HEK293 (cell line): ENCODE results near the gene TEAD3.
"Not testable (repeated sequence)": the region's sequence is repeated elsewhere in the genome, so short reads cannot be mapped to it uniquely, and the experiment has no call there.

Experiments used
- CTCF ChIA-PET: fragments of 350-600 bp; formaldehyde crosslinking; extraction: SDS; loops from one replicate; lab custom pipeline; 2021; ENCODE audit warnings: antibody characterized with exemption; lab: Yijun Ruan, JAX
- POLR2A ChIA-PET: fragments of 300-600 bp; formaldehyde crosslinking; extraction: SDS; loops from one replicate; lab custom pipeline; 2020; ENCODE audit warnings: antibody characterized with exemption, inconsistent platforms; lab: Yijun Ruan, JAX
- H3K27ac ChIP-seq: fragments of 200-500 bp; sonication (Bioruptor generic); 2 replicates; pipeline ENCODE4 v1.5.1; 2014; ENCODE audit warnings: low read depth, low read length, control low read depth, inconsistent platforms; ENCODE audit errors: extremely low read depth
- H3K36me3 ChIP-seq, 2 experiments: fragments of 200-500 bp in 1 of 2; sonication (Bioruptor generic) in 1 of 2; 1 replicate in 1 of 2; 2 replicates in 1 of 2; pipeline ENCODE4 v1.5.1; 2014 to 2017; ENCODE audit warnings: inconsistent platforms in 2 of 2, low read length in 2 of 2; ENCODE audit not compliant: control insufficient read depth in 2 of 2, insufficient read depth in 1 of 2
- H3K4me1 ChIP-seq: fragments of 200-500 bp; sonication (Bioruptor generic); 2 replicates; pipeline ENCODE4 v1.5.1; 2014; ENCODE audit warnings: mild to moderate bottlenecking, low read length, inconsistent platforms; ENCODE audit not compliant: control insufficient read depth, insufficient read depth
- H3K4me3 ChIP-seq: 2 replicates; pipeline ENCODE4 v1.5.1; 2011; ENCODE audit warnings: low read depth, mild to moderate bottlenecking, control low read depth, low read length, moderate library complexity
- H3K9me3 ChIP-seq: fragments of 200-500 bp; sonication (Bioruptor generic); 2 replicates; pipeline ENCODE4 v1.5.1; 2014; ENCODE audit warnings: low read depth, low read length, inconsistent platforms; ENCODE audit not compliant: control insufficient read depth, insufficient read depth
- BCL11A ChIP-seq: fragments of 450-650 bp; formaldehyde crosslinking; IDR thresholded peaks from 2 replicates; pipeline ENCODE4 v1.5.1; 2016; ENCODE audit warnings: low read depth, missing biosample characterization, missing genetic modification characterization
- FEZF1 ChIP-seq: fragments of 450-650 bp; formaldehyde crosslinking; IDR thresholded peaks from 2 replicates; pipeline ENCODE4 v1.5.1; 2016; ENCODE audit warnings: missing biosample characterization, missing genetic modification characterization
- GLI2 ChIP-seq: fragments of 450-650 bp; formaldehyde crosslinking; IDR thresholded peaks from 2 replicates; pipeline ENCODE4; 2017; ENCODE audit warnings: missing biosample characterization, missing genetic modification characterization, low read depth, borderline replicate concordance
- IKZF3 ChIP-seq: fragments of 450-650 bp; IDR thresholded peaks from 2 replicates; pipeline ENCODE4 v1.5.0; 2018; ENCODE audit warnings: missing biosample characterization, mild to moderate bottlenecking, missing genetic modification characterization, moderate library complexity
- KLF8 ChIP-seq: fragments of 450-650 bp; formaldehyde crosslinking; IDR thresholded peaks from 2 replicates; pipeline ENCODE4 v1.5.1; 2016; ENCODE audit warnings: missing biosample characterization, missing genetic modification characterization
- MEIS1 ChIP-seq: sonication (generic); formaldehyde crosslinking; IDR thresholded peaks from 2 replicates; pipeline ENCODE4 v1.8.1; 2022; ENCODE audit warnings: missing genetic modification reagents, mild to moderate bottlenecking, borderline replicate concordance
- PRDM1 ChIP-seq: fragments of 450-650 bp; formaldehyde crosslinking; IDR thresholded peaks from 2 replicates; pipeline ENCODE4; 2016; ENCODE audit warnings: missing biosample characterization, missing genetic modification characterization
- SCRT1 ChIP-seq: fragments of 450-650 bp; formaldehyde crosslinking; IDR thresholded peaks from 2 replicates; pipeline ENCODE4 v1.5.1; 2016; ENCODE audit warnings: missing biosample characterization, missing genetic modification characterization, borderline replicate concordance
- SETDB1 ChIP-seq: IDR thresholded peaks from one replicate; pipeline ENCODE4 v1.6.1; 2017; ENCODE audit warnings: mild to moderate bottlenecking, low read length, moderate library complexity, mixed read lengths; ENCODE audit not compliant: insufficient read length
- ZNF23 ChIP-seq: fragments of 450-650 bp; formaldehyde crosslinking; IDR thresholded peaks from 2 replicates; pipeline ENCODE4 v1.5.1; 2016; ENCODE audit warnings: missing biosample characterization, missing genetic modification characterization, borderline replicate concordance
- ZNF280C ChIP-seq: fragments of 450-650 bp; formaldehyde crosslinking; IDR thresholded peaks from 2 replicates; pipeline ENCODE4 v1.5.1; 2016; ENCODE audit warnings: missing biosample characterization, missing genetic modification characterization
- ZNF521 ChIP-seq: fragments of 450-650 bp; formaldehyde crosslinking; IDR thresholded peaks from 2 replicates; pipeline ENCODE4 v1.5.1; 2017; ENCODE audit warnings: missing biosample characterization, mild to moderate bottlenecking, missing genetic modification characterization
- ZNF571 ChIP-seq: fragments of 450-650 bp; formaldehyde crosslinking; IDR thresholded peaks from 2 replicates; pipeline ENCODE4 v1.5.0; 2017; ENCODE audit warnings: missing biosample characterization, missing genetic modification characterization
- ZNF596 ChIP-seq: fragments of 450-650 bp; IDR thresholded peaks from 2 replicates; pipeline ENCODE4 v1.5.0; 2018; ENCODE audit warnings: missing biosample characterization, mild to moderate bottlenecking, missing genetic modification characterization, moderate library complexity
- ZNF747 ChIP-seq: fragments of 450-650 bp; formaldehyde crosslinking; IDR thresholded peaks from 2 replicates; pipeline ENCODE4 v1.5.1; 2016; ENCODE audit warnings: missing biosample characterization, missing genetic modification characterization
- ZNF76 ChIP-seq: fragments of 450-650 bp; formaldehyde crosslinking; IDR thresholded peaks from 2 replicates; pipeline ENCODE4; 2016; ENCODE audit warnings: low read depth, missing biosample characterization, missing genetic modification characterization, borderline replicate concordance
- TF ChIP-seq, protein P1 (sequence below): fragments of 450-650 bp; formaldehyde crosslinking; IDR thresholded peaks from 2 replicates; pipeline ENCODE4 v1.5.1; 2016; ENCODE audit warnings: missing biosample characterization, missing genetic modification characterization
- TF ChIP-seq, protein P2 (sequence below): fragments of 450-650 bp; formaldehyde crosslinking; IDR thresholded peaks from 2 replicates; pipeline ENCODE4 v1.5.1; 2016; ENCODE audit warnings: missing biosample characterization, missing genetic modification characterization

Gene TEAD3

DNA sequence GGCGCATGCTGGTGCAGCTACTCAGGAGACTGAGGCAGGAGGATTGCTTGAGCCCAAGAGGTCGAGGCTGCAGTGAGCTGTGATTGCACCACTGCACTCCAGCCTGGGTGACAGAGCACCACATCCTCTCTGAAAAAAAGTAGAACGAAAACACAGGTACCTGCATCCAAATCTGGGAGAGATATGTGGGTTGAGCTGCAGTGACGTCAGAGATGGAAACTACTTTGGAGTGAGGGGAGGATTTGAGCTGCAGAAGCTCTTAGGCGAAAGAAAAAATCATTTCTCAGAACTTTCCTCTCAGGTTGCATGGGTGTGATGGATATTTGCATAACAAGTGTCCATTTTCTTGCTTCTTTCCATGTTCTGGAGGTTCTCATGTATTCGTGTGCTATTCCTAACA, 19.8 kb upstream of the TEAD3 start:
- Histone ChIP-seq H3K4me1 (no peaks in the 10 kb centered on the region), H3K4me3 (no peak overlapping the region), H3K36me3 (no peaks in the 10 kb centered on the region), H3K9me3 (no peaks in the 10 kb centered on the region), H3K27ac (no peak overlapping the region)
- TF ChIP-seq ZNF596 (tag by site-specific recombination) (no peak), ZNF571 (tag by site-specific recombination) (no peak), MEIS1 (no peak), SETDB1 (no peak), ZNF280C (tag by site-specific recombination) (no peak), FEZF1 (tag by site-specific recombination) (no peak), ZNF23 (tag by site-specific recombination) (no peak), GLI2 (tag by site-specific recombination) (no peak), IKZF3 (tag by site-specific recombination) (no peak), ZNF76 (tag by site-specific recombination) (no peak), ZNF521 (tag by site-specific recombination) (no peak), ZNF747 (tag by site-specific recombination) (no peak), SCRT1 (tag by site-specific recombination) (no peak), BCL11A (tag by site-specific recombination) (no peak), KLF8 (no peak), PRDM1 (no peak)
- TF ChIP-seq, protein P1, sequence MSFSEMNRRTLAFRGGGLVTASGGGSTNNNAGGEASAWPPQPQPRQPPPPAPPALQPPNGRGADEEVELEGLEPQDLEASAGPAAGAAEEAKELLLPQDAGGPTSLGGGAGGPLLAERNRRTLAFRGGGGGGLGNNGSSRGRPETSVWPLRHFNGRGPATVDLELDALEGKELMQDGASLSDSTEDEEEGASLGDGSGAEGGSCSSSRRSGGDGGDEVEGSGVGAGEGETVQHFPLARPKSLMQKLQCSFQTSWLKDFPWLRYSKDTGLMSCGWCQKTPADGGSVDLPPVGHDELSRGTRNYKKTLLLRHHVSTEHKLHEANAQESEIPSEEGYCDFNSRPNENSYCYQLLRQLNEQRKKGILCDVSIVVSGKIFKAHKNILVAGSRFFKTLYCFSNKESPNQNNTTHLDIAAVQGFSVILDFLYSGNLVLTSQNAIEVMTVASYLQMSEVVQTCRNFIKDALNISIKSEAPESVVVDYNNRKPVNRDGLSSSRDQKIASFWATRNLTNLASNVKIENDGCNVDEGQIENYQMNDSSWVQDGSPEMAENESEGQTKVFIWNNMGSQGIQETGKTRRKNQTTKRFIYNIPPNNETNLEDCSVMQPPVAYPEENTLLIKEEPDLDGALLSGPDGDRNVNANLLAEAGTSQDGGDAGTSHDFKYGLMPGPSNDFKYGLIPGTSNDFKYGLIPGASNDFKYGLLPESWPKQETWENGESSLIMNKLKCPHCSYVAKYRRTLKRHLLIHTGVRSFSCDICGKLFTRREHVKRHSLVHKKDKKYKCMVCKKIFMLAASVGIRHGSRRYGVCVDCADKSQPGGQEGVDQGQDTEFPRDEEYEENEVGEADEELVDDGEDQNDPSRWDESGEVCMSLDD (tag by site-specific recombination): no peak
- TF ChIP-seq, protein P2, sequence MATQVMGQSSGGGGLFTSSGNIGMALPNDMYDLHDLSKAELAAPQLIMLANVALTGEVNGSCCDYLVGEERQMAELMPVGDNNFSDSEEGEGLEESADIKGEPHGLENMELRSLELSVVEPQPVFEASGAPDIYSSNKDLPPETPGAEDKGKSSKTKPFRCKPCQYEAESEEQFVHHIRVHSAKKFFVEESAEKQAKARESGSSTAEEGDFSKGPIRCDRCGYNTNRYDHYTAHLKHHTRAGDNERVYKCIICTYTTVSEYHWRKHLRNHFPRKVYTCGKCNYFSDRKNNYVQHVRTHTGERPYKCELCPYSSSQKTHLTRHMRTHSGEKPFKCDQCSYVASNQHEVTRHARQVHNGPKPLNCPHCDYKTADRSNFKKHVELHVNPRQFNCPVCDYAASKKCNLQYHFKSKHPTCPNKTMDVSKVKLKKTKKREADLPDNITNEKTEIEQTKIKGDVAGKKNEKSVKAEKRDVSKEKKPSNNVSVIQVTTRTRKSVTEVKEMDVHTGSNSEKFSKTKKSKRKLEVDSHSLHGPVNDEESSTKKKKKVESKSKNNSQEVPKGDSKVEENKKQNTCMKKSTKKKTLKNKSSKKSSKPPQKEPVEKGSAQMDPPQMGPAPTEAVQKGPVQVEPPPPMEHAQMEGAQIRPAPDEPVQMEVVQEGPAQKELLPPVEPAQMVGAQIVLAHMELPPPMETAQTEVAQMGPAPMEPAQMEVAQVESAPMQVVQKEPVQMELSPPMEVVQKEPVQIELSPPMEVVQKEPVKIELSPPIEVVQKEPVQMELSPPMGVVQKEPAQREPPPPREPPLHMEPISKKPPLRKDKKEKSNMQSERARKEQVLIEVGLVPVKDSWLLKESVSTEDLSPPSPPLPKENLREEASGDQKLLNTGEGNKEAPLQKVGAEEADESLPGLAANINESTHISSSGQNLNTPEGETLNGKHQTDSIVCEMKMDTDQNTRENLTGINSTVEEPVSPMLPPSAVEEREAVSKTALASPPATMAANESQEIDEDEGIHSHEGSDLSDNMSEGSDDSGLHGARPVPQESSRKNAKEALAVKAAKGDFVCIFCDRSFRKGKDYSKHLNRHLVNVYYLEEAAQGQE: no peak
- POLR2A ChIA-PET: interaction anchor here (0.7 to 1.2 kb wide), 2 partner anchors 43 to 45 kb away, joined by 3 to 4 read pairs; no protein-coding TSS in a partner anchor
- CTCF ChIA-PET: interaction anchor here (0.5 to 2.1 kb wide), 7 partner anchors 11 to 220 kb away, joined by 3 to 15 read pairs (median 4); partner anchors contain the start of genes ARMC12 and TEAD3

DNA sequence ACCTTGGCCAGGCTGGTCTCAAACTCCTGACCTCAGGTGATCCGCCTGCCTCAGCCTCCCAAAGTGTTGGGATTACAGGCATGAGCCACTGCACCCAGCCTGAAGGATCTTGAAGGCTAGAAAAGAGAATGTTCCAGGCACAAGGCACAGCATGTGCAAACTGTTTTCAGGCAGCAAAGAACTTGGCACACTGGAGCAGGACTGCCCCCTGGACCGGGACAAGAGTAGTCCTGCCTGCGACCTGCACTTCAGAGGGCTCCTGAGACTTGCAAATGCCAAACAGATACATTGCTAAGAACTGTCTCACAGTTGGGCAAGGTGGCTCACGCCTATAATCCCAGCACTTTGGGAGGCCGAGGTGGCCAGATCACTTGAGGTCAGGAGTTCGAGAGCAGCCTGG, 19.1 kb upstream of the TEAD3 start:
- POLR2A ChIA-PET: interaction anchor here (1.2 kb wide), 1 partner anchor 42 kb away, joined by 3 read pairs; no protein-coding TSS in a partner anchor
- H3K4me1 ChIP-seq, H3K9me3 ChIP-seq, H3K27ac ChIP-seq, H3K4me3 ChIP-seq, H3K36me3 ChIP-seq: not testable (repeated sequence)
- CTCF ChIA-PET: interaction anchor here (0.6 to 1.0 kb wide), 2 partner anchors 12 to 21 kb away, joined by 4 to 7 read pairs; no protein-coding TSS in a partner anchor
